Activated CD4-positive, alpha-beta T cell treated with anti-CD3 and anti-CD28 coated beads, Interleukin-2, amount 10 ng/mL, durations not matched to agents 7 days and 5 days (primary cell): ENCODE measurements around the gene ODAD3. TPM values are rescaled to one million over a fixed set of nuclear protein-coding genes. Genes with fewer than 3 reads are reported as not detected.
"Not testable (repeated sequence)": the region's sequence is repeated elsewhere in the genome, so short reads cannot be mapped to it uniquely, and the experiment has no call there.

Experiments
- CTCF ChIA-PET: fragments of 350-600 bp; sonication (Branson Sonifier 250); formaldehyde crosslinking; loops from one replicate; lab custom pipeline; 2021; ENCODE audit warnings: antibody characterized with exemption; lab: Charles Lee
- POLR2A ChIA-PET: fragments of 350-600 bp; sonication (Branson Sonifier 250); formaldehyde crosslinking; loops from one replicate; lab custom pipeline; 2021; ENCODE audit warnings: antibody characterized with exemption; lab: Charles Lee
- DNase-seq: peaks from one replicate; pipeline ENCODE4 v3.0.0-alpha.2; 2020
- H3K27ac Mint-ChIP-seq: one replicate; pipeline ENCODE4 v1.8.0; 2021; ENCODE audit warnings: mild to moderate bottlenecking, moderate library complexity, mixed read lengths
- H3K27me3 Mint-ChIP-seq: one replicate; pipeline ENCODE4 v1.8.0; 2021; ENCODE audit warnings: mixed read lengths
- H3K36me3 Mint-ChIP-seq: one replicate; pipeline ENCODE4 v1.8.0; 2021; ENCODE audit warnings: low read depth, mixed read lengths
- H3K4me1 Mint-ChIP-seq: one replicate; pipeline ENCODE4 v1.8.0; 2021; ENCODE audit warnings: mixed read lengths
- H3K4me3 Mint-ChIP-seq: one replicate; pipeline ENCODE4 v1.8.0; 2021; ENCODE audit warnings: mild to moderate bottlenecking, moderate library complexity, mixed read lengths
- H3K9me3 Mint-ChIP-seq: one replicate; pipeline ENCODE4 v1.8.0; 2021; ENCODE audit warnings: mixed read lengths
- total RNA-seq, 2 experiments: library from RNA; stranded (reverse); gene quantifications; one replicate each; pipeline ENCODE4 v1.2.3, GENCODE V29; 2021

The ODAD3 gene
- total RNA-seq, 2 experiments from 2014 or later, result not detected

DNA sequence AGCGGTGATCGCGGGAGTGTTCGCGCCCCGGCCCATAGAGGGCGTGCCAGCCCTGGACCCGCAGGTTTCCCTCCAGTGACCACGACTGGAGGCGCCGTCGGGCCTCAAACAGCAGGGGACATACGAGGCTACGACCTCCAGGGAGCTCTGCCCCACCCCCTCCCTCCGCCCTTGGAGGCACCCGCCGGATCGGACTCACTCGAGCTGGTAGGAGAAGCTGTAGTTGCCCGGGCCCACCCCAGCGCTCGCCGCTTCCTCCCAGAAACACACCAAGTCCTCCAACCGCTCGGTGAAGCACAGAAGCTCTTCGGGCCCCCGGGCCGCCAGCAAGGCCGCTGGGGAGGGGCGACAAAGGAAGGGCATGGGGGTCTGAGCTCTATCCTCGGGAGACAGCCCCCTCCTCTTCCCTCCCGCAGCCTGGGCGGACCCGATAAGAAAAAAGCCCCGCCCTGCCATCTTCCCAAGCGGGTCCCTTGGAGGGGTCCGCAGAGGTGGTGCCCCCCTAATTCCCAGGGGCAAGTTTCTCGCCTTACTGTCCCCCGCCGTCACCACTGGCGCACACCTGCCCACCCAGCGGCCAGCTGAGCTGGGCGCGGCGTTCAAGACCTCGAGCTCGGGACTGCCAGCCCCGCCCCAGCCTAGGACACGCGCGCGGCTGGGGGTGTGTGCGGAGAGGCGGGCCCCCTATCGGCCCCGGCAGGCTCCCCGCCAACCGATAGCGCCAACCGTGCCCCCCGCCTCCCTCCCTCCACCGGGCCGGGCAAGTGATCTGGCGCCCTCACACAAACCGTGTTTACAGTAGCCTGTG lies 51.8 kb downstream of the ODAD3 start:
- no peaks in the 10 kb centered on the region for H3K9me3 Mint-ChIP-seq
- peaks cover 37% of the 10 kb centered on the region for H3K4me1 Mint-ChIP-seq
- peak; percentile 34 for DNase-seq
- CTCF ChIA-PET, result interaction anchor here (0.6 to 2.7 kb wide), 17 partner anchors 9 to 385 kb away, joined by 3 to 17 read pairs (median 4); partner anchors contain the start of genes ECSIT, ODAD3, PRKCSH and SWSAP1
- peaks cover 24% of the 10 kb centered on the region for H3K27me3 Mint-ChIP-seq
- POLR2A ChIA-PET, result interaction anchor here (0.6 kb wide), 1 partner anchor 108 kb away, joined by 3 read pairs; no protein-coding TSS in a partner anchor
- H3K27ac Mint-ChIP-seq, result peak overlapping the region; percentile 36
- H3K4me3 Mint-ChIP-seq, result peak overlapping the region; percentile 32
- H3K36me3 Mint-ChIP-seq, result peaks cover 8% of the 10 kb centered on the region

GRCh38 chr19:11380653-11381537 lies 54.0 kb downstream of the ODAD3 start:
- Mint-ChIP-seq H3K4me3 (peak overlapping the region; percentile 83), H3K27ac (peak overlapping the region; percentile 98), H3K36me3 (peaks cover 17% of the 10 kb centered on the region), H3K27me3 (peaks cover 22% of the 10 kb centered on the region), H3K4me1 (peaks cover 46% of the 10 kb centered on the region), H3K9me3 (peaks cover 2% of the 10 kb centered on the region)
- ChIA-PET POLR2A (interaction anchor here (0.5 to 2.0 kb wide), 4 partner anchors 20 to 1186 kb away, joined by 3 to 7 read pairs (median 4); partner anchors contain the start of gene ODAD3), CTCF (interaction anchor here (0.6 to 2.7 kb wide), 27 partner anchors 10 to 429 kb away, joined by 3 to 28 read pairs (median 4); partner anchors contain the start of genes ELOF1, ODAD3, PRKCSH and SPC24)
- peak; percentile 99 for DNase-seq

DNA sequence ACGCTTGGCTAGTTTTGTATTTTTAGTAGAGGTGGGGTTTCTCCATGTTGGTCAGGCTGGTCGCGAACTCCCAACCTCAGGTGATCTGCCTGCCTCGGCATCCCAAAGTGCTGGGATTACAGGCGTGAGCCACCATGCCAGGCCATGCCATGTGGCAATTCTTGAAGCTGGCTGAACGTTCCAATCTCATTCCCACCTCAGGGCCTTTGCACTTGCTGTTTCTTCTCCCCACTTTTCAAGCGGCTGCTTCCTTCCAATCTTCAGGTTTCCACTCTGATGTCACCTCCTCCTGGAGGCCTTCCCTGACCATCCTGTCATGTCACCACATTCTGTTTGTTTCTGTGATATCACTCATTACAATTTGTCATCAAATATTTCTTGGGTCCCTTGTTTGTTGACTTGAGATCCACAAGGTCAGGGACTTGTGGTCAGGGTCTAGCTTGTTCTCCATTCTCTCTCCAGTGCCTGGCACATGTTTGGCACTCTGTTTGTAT lies 55.0 kb downstream of the ODAD3 start:
- CTCF ChIA-PET, result interaction anchor here (1.4 to 2.4 kb wide), 4 partner anchors 10 to 56 kb away, joined by 4 to 28 read pairs (median 12); partner anchors contain the start of genes ODAD3 and PRKCSH
- peak overlapping the region; percentile 83 for H3K4me3 Mint-ChIP-seq
- peaks cover 22% of the 10 kb centered on the region for H3K27me3 Mint-ChIP-seq
- H3K4me1 Mint-ChIP-seq, result peaks cover 50% of the 10 kb centered on the region
- POLR2A ChIA-PET, result no interaction called here
- peaks cover 18% of the 10 kb centered on the region for H3K36me3 Mint-ChIP-seq
- DNase-seq, result no peak
- peak overlapping the region; percentile 98 for H3K27ac Mint-ChIP-seq
- H3K9me3 Mint-ChIP-seq, result peaks cover 2% of the 10 kb centered on the region

DNA sequence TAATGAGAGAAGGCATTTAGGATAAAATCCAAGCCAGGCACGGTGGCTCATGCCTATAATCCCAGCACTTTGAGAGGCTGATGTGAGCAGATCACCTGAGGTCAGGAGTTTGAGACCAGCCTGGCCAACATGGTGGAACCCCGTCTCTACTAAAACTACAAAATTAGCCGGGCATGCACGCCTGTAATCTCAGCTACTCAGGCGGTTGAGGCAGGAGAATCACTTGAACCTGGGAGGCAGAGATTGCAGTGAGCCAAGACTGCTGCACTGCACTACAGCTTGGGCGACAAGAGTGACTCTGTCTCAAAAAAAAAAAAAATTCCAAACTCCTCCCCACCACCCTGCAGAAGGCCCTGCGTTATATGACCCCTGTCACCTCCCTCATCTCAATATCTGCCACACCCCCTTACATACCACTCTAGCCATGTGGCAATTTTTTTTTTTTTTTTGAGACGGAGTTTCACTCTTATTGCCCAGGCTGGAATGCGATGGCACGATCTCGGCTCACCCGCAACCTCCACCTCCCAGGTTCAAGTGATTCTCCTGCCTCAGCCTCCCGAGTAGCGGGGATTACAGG lies 55.6 kb downstream of the ODAD3 start:
- peaks cover 16% of the 10 kb centered on the region for H3K27me3 Mint-ChIP-seq

DNA sequence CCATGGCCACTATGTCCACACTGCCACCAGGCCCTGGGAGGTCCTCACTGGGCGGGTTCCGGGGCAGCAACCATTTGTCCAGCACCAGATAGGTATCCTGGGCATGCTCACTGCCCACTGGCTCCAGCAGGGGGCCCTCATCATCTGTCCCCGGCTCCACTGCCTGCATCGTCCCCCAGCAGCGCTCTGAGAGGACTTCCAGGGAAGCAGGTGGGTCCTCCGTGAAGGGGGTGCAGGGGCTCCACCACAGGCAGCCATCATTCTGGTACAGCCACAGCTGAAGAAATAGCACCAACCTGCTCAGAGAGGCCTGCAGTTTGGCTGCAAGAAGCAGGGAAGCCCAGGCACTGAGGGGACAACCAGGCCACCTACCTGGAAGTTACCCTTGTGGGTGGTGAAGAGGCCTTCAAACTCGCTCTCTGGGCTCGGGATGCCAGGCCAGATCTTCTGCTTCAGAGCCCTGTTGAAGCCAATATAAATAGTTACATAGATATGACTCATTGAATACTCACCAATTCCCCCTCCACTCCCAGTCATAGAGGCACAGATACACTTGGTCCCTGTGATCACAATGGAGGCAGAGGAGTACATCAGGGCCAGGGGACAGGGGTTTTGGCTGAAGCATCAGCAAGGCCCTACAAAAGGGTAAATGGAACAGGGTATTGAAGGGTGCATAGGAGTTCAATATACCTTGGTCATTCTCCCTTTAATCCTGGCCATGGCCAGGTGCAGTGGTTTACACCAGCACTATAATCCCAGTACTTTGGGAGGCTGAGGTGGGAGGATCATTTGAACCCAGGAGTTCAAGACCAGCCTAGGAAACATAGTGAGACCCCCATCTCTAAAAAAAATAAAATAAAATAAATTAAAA lies 56.4 kb downstream of the ODAD3 start:
- CTCF ChIA-PET, result interaction anchor here (1.4 to 1.6 kb wide), 2 partner anchors 12 to 104 kb away, joined by 3 to 10 read pairs; no protein-coding TSS in a partner anchor
- H3K27ac Mint-ChIP-seq, result no peak overlapping the region
- H3K9me3 Mint-ChIP-seq, result peaks cover 2% of the 10 kb centered on the region
- H3K4me1 Mint-ChIP-seq, result peaks cover 50% of the 10 kb centered on the region
- DNase-seq, result no peak
- peaks cover 14% of the 10 kb centered on the region for H3K27me3 Mint-ChIP-seq
- H3K4me3 Mint-ChIP-seq, result no peak overlapping the region
- peaks cover 18% of the 10 kb centered on the region for H3K36me3 Mint-ChIP-seq
- POLR2A ChIA-PET, result no interaction called here

More for the DNA sequence above, 55.6 kb downstream of the ODAD3 start:
- CTCF ChIA-PET, result interaction anchor here (1.4 to 2.4 kb wide), 2 partner anchors 22 to 28 kb away, joined by 4 to 7 read pairs; no protein-coding TSS in a partner anchor
- Mint-ChIP-seq H3K27ac (peak overlapping the region; percentile 21), H3K36me3 (peaks cover 18% of the 10 kb centered on the region), H3K4me1 (peaks cover 50% of the 10 kb centered on the region)
- H3K9me3 Mint-ChIP-seq, POLR2A ChIA-PET, H3K4me3 Mint-ChIP-seq, DNase-seq: not testable (repeated sequence)

DNA sequence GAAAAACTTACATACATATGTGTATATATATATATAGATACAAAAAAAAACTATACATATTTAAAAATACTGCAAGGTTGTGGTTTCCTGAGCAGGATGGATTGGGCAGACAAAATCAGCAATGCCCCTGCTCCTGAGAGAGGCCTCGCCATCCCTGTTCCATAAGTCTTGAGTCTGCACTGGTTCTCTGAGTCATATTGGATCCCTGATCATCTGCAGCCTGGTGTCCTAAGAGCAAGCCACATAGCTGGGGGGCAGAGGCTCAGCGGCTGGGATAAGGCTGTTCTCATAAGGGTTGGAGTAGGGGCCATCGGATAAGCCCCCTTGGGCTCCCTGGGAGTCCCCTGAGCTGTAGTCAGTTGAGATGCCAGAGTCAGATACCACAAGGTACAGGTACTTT lies 57.2 kb downstream of the ODAD3 start:
- no peak for DNase-seq
- Mint-ChIP-seq H3K27ac (peak overlapping the region; percentile 22), H3K4me1 (peaks cover 52% of the 10 kb centered on the region), H3K36me3 (peaks cover 18% of the 10 kb centered on the region), H3K4me3 (no peak overlapping the region), H3K27me3 (peaks cover 7% of the 10 kb centered on the region), H3K9me3 (peaks cover 2% of the 10 kb centered on the region)
- ChIA-PET POLR2A (no interaction called here), CTCF (interaction anchor here (0.7 to 1.6 kb wide), 8 partner anchors 9 to 105 kb away, joined by 3 to 10 read pairs (median 3); no protein-coding TSS in a partner anchor)

GRCh38 chr19:11377237-11377636 lies 57.7 kb downstream of the ODAD3 start:
- H3K36me3 Mint-ChIP-seq, result peaks cover 18% of the 10 kb centered on the region

GRCh38 chr19:11375143-11375948 lies 59.6 kb downstream of the ODAD3 start:
- Mint-ChIP-seq H3K27ac (no peak overlapping the region), H3K9me3 (peaks cover 2% of the 10 kb centered on the region), H3K27me3 (no peaks in the 10 kb centered on the region), H3K4me1 (peaks cover 35% of the 10 kb centered on the region), H3K36me3 (peaks cover 18% of the 10 kb centered on the region), H3K4me3 (no peak overlapping the region)
- peak; percentile 88 for DNase-seq
- CTCF ChIA-PET, result interaction anchor here (0.6 to 2.0 kb wide), 12 partner anchors 8 to 161 kb away, joined by 3 to 12 read pairs (median 4); partner anchors contain the start of genes CCDC159, ODAD3, PRKCSH and TMEM205
- POLR2A ChIA-PET, result interaction anchor here (0.6 to 1.5 kb wide), 4 partner anchors 15 to 680 kb away, joined by 3 to 5 read pairs (median 3); partner anchors contain the start of genes CCDC159 and TMEM205

More at GRCh38 chr19:11377237-11377636, 57.7 kb downstream of the ODAD3 start:
- H3K27ac Mint-ChIP-seq, result peak overlapping the region; percentile 82
- H3K4me3 Mint-ChIP-seq, result peak overlapping the region; percentile 47
- peaks cover 48% of the 10 kb centered on the region for H3K4me1 Mint-ChIP-seq
- DNase-seq, result peak; percentile 47
- ChIA-PET POLR2A (no interaction called here), CTCF (interaction anchor here (0.7 to 1.6 kb wide), 9 partner anchors 9 to 119 kb away, joined by 3 to 10 read pairs (median 4); partner anchors contain the start of genes ODAD3 and PRKCSH)
- H3K9me3 Mint-ChIP-seq, result peaks cover 2% of the 10 kb centered on the region
- peaks cover 4% of the 10 kb centered on the region for H3K27me3 Mint-ChIP-seq

- ChIA-PET POLR2A (interaction anchor here (0.5 to 1.5 kb wide), 4 partner anchors 28 to 645 kb away, joined by 3 to 5 read pairs (median 4); partner anchors contain the start of genes CCDC159 and TMEM205), CTCF (interaction anchor here (0.5 to 2.0 kb wide), 13 partner anchors 9 to 1297 kb away, joined by 3 to 12 read pairs (median 3); partner anchors contain the start of genes CCDC159, PRKCSH and TMEM205)
- peaks cover 16% of the 10 kb centered on the region for H3K36me3 Mint-ChIP-seq
- H3K27ac Mint-ChIP-seq, result no peak within 1 kb of the TSS
- no peaks in the 10 kb centered on the region for H3K27me3 Mint-ChIP-seq
- peaks cover 28% of the 10 kb centered on the region for H3K4me1 Mint-ChIP-seq
- H3K4me3 Mint-ChIP-seq, result peak within 1 kb of the TSS; percentile 5
- peaks cover 2% of the 10 kb centered on the region for H3K9me3 Mint-ChIP-seq
- peak; percentile 98 for DNase-seq
These were observed 60.3 kb downstream of the ODAD3 start, which contains the start of gene SWSAP1 for GRCh38 chr19:11374433-11375142. SWSAP1 (plus strand) TSS chr19:11374666; CDS start chr19:11374681, 15 bp downstream.
